HEK293 (cell line): ENCODE measurements around the gene ADCY7.

Experiments used
- CTCF ChIA-PET: fragments of 350-600 bp; formaldehyde crosslinking; extraction: SDS; loops from one replicate; lab custom pipeline; 2021; ENCODE audit warnings: antibody characterized with exemption; lab: Yijun Ruan, JAX
- POLR2A ChIA-PET: fragments of 300-600 bp; formaldehyde crosslinking; extraction: SDS; loops from one replicate; lab custom pipeline; 2020; ENCODE audit warnings: antibody characterized with exemption, inconsistent platforms; lab: Yijun Ruan, JAX
- H3K27ac ChIP-seq: fragments of 200-500 bp; sonication (Bioruptor generic); 2 replicates; pipeline ENCODE4 v1.5.1; 2014; ENCODE audit warnings: low read depth, low read length, control low read depth, inconsistent platforms; ENCODE audit errors: extremely low read depth
- H3K36me3 ChIP-seq, 2 experiments: fragments of 200-500 bp in 1 of 2; sonication (Bioruptor generic) in 1 of 2; 1 replicate in 1 of 2; 2 replicates in 1 of 2; pipeline ENCODE4 v1.5.1; 2014 to 2017; ENCODE audit warnings: inconsistent platforms in 2 of 2, low read length in 2 of 2; ENCODE audit not compliant: control insufficient read depth in 2 of 2, insufficient read depth in 1 of 2
- H3K4me1 ChIP-seq: fragments of 200-500 bp; sonication (Bioruptor generic); 2 replicates; pipeline ENCODE4 v1.5.1; 2014; ENCODE audit warnings: mild to moderate bottlenecking, low read length, inconsistent platforms; ENCODE audit not compliant: control insufficient read depth, insufficient read depth
- H3K4me3 ChIP-seq: 2 replicates; pipeline ENCODE4 v1.5.1; 2011; ENCODE audit warnings: low read depth, mild to moderate bottlenecking, control low read depth, low read length, moderate library complexity
- H3K9me3 ChIP-seq: fragments of 200-500 bp; sonication (Bioruptor generic); 2 replicates; pipeline ENCODE4 v1.5.1; 2014; ENCODE audit warnings: low read depth, low read length, inconsistent platforms; ENCODE audit not compliant: control insufficient read depth, insufficient read depth
- CTCF ChIP-seq: fragments of 450-650 bp; formaldehyde crosslinking; IDR thresholded peaks from 2 replicates; pipeline ENCODE4 v1.5.1; 2016; ENCODE audit warnings: missing biosample characterization, missing genetic modification characterization
- GLI4 ChIP-seq: fragments of 450-650 bp; formaldehyde crosslinking; IDR thresholded peaks from 2 replicates; pipeline ENCODE4 v1.5.1; 2016; ENCODE audit warnings: missing biosample characterization, missing genetic modification characterization
- HIC1 ChIP-seq: fragments of 450-650 bp; formaldehyde crosslinking; IDR thresholded peaks from 2 replicates; pipeline ENCODE4 v1.5.1; 2016; ENCODE audit warnings: missing biosample characterization, missing genetic modification characterization
- IKZF3 ChIP-seq: fragments of 450-650 bp; IDR thresholded peaks from 2 replicates; pipeline ENCODE4 v1.5.0; 2018; ENCODE audit warnings: missing biosample characterization, mild to moderate bottlenecking, missing genetic modification characterization, moderate library complexity
- ZNF18 ChIP-seq: fragments of 450-650 bp; formaldehyde crosslinking; IDR thresholded peaks from 2 replicates; pipeline ENCODE4 v1.5.1; 2016; ENCODE audit warnings: missing biosample characterization, missing genetic modification characterization
- ZNF184 ChIP-seq: fragments of 450-650 bp; IDR thresholded peaks from 2 replicates; pipeline ENCODE4 v1.5.1; 2018; ENCODE audit warnings: missing biosample characterization, mild to moderate bottlenecking, missing genetic modification characterization
- ZNF23 ChIP-seq: fragments of 450-650 bp; formaldehyde crosslinking; IDR thresholded peaks from 2 replicates; pipeline ENCODE4 v1.5.1; 2016; ENCODE audit warnings: missing biosample characterization, missing genetic modification characterization, borderline replicate concordance
- ZNF350 ChIP-seq: fragments of 450-650 bp; formaldehyde crosslinking; IDR thresholded peaks from 2 replicates; pipeline ENCODE4 v1.5.0; 2017; ENCODE audit warnings: missing biosample characterization, mild to moderate bottlenecking, missing genetic modification characterization
- ZNF404 ChIP-seq: fragments of 450-650 bp; formaldehyde crosslinking; IDR thresholded peaks from 2 replicates; pipeline ENCODE4 v1.5.1; 2017; ENCODE audit warnings: missing biosample characterization, missing genetic modification characterization
- ZNF549 ChIP-seq: fragments of 450-650 bp; IDR thresholded peaks from 2 replicates; pipeline ENCODE4 v1.5.1; 2018; ENCODE audit warnings: missing biosample characterization, missing genetic modification characterization, mild to moderate bottlenecking, inconsistent platforms, moderate library complexity
- ZNF610 ChIP-seq: fragments of 450-650 bp; formaldehyde crosslinking; IDR thresholded peaks from 2 replicates; pipeline ENCODE4 v1.5.1; 2016; ENCODE audit warnings: missing biosample characterization, missing genetic modification characterization, borderline replicate concordance
- ZNF623 ChIP-seq: fragments of 450-650 bp; formaldehyde crosslinking; IDR thresholded peaks from 2 replicates; pipeline ENCODE4 v1.5.1; 2016; ENCODE audit warnings: missing biosample characterization, missing genetic modification characterization
- ZNF639 ChIP-seq: fragments of 450-650 bp; formaldehyde crosslinking; IDR thresholded peaks from 2 replicates; pipeline ENCODE4 v1.5.1; 2016; ENCODE audit warnings: missing biosample characterization, missing genetic modification characterization
- ZNF654 ChIP-seq: fragments of 450-650 bp; formaldehyde crosslinking; IDR thresholded peaks from 2 replicates; pipeline ENCODE4 v1.5.1; 2016; ENCODE audit warnings: low read depth, missing biosample characterization, missing genetic modification characterization
- ZNF707 ChIP-seq: fragments of 450-650 bp; formaldehyde crosslinking; IDR thresholded peaks from 2 replicates; pipeline ENCODE4 v1.5.1; 2016; ENCODE audit warnings: missing biosample characterization, missing genetic modification characterization
- ZNF768 ChIP-seq: fragments of 450-650 bp; formaldehyde crosslinking; IDR thresholded peaks from 2 replicates; pipeline ENCODE4 v1.5.1; 2018; ENCODE audit warnings: missing biosample characterization, mild to moderate bottlenecking, missing genetic modification characterization
- ZNF792 ChIP-seq: fragments of 450-650 bp; formaldehyde crosslinking; IDR thresholded peaks from 2 replicates; pipeline ENCODE4 v1.5.1; 2016; ENCODE audit warnings: missing biosample characterization, missing genetic modification characterization
- ZXDB ChIP-seq: fragments of 450-650 bp; formaldehyde crosslinking; IDR thresholded peaks from 2 replicates; pipeline ENCODE4 v1.5.1; 2016; ENCODE audit warnings: missing biosample characterization, missing genetic modification characterization
- TF ChIP-seq, protein P1 (sequence below): fragments of 450-650 bp; formaldehyde crosslinking; IDR thresholded peaks from 2 replicates; pipeline ENCODE4 v1.5.1; 2017; ENCODE audit warnings: missing biosample characterization, missing genetic modification characterization

The ADCY7 gene

GRCh38 chr16:50326835-50327465, 60.6 kb downstream of the ADCY7 start:
- Histone ChIP-seq H3K4me1 (no peaks in the 10 kb centered on the region), H3K36me3 (peaks cover 4 to 86% of the 10 kb centered on the region in 2 experiments; a peak in 2 of 3 replicates), H3K9me3 (no peaks in the 10 kb centered on the region), H3K4me3 (no peak overlapping the region), H3K27ac (no peak overlapping the region)
- POLR2A ChIA-PET, result no interaction called here
- 0 out of 2 replicates have a peak, but pooled peaks have one; percentile 7 for TF ChIP-seq ZNF654 (tag by site-specific recombination)
- 0 out of 2 replicates have a peak, but pooled peaks have one; percentile 12 for TF ChIP-seq CTCF (tag by site-specific recombination)
- no peak for TF ChIP-seq ZNF623 (tag by site-specific recombination)
- CTCF ChIA-PET, result interaction anchor here (0.6 to 3.7 kb wide), 15 partner anchors 10 to 479 kb away, joined by 3 to 25 read pairs (median 4); no protein-coding TSS in a partner anchor

GRCh38 chr16:50329446-50330189, 63.3 kb downstream of the ADCY7 start:
- H3K4me3 ChIP-seq, result no peak overlapping the region
- ChIA-PET CTCF (interaction anchor here (0.6 to 1.4 kb wide), 6 partner anchors 9 to 477 kb away, joined by 3 to 7 read pairs (median 4); no protein-coding TSS in a partner anchor), POLR2A (no interaction called here)
- TF ChIP-seq GLI4 (tag by site-specific recombination) (no peak), ZNF350 (tag by site-specific recombination) (no peak), ZNF184 (tag by site-specific recombination) (no peak), IKZF3 (tag by site-specific recombination) (no peak), ZNF768 (tag by site-specific recombination) (no peak), ZNF549 (tag by site-specific recombination) (no peak), ZNF707 (tag by site-specific recombination) (no peak), ZNF610 (tag by site-specific recombination) (no peak), ZNF18 (tag by site-specific recombination) (no peak), ZXDB (tag by site-specific recombination) (no peak), ZNF404 (tag by site-specific recombination) (no peak)
- TF ChIP-seq, protein P1, sequence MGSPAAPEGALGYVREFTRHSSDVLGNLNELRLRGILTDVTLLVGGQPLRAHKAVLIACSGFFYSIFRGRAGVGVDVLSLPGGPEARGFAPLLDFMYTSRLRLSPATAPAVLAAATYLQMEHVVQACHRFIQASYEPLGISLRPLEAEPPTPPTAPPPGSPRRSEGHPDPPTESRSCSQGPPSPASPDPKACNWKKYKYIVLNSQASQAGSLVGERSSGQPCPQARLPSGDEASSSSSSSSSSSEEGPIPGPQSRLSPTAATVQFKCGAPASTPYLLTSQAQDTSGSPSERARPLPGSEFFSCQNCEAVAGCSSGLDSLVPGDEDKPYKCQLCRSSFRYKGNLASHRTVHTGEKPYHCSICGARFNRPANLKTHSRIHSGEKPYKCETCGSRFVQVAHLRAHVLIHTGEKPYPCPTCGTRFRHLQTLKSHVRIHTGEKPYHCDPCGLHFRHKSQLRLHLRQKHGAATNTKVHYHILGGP (tag by site-specific recombination), result no peak
- H3K4me1 ChIP-seq, result no peaks in the 10 kb centered on the region
- no peaks in the 10 kb centered on the region for H3K9me3 ChIP-seq
- peaks cover 7 to 86% of the 10 kb centered on the region in 2 experiments; a peak in 2 of 3 replicates for H3K36me3 ChIP-seq
- H3K27ac ChIP-seq, result no peak overlapping the region

DNA sequence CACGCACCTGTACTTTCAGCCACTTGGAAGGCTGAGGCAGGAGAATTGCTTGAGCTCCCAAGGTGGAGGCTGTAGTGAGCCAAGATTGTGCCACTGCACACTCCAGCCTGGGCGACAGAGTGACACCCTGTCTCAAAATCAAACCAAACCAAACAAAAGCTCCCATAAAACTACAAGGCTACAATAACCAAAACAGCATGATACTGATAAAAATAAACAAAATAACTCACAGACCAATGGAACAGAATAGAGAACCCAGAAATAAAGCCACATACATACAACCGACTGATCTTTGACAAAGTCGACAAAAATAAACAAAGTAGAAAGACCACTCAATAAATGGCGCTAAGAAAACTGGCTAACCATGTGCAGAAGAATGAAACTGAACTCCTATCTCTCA, 65.2 kb downstream of the ADCY7 start:
- Histone ChIP-seq H3K36me3 (peaks cover 7 to 76% of the 10 kb centered on the region in 2 experiments; a peak in 2 of 3 replicates), H3K4me3 (no peak overlapping the region), H3K4me1 (no peaks in the 10 kb centered on the region), H3K27ac (no peak overlapping the region), H3K9me3 (no peaks in the 10 kb centered on the region)
- CTCF ChIA-PET, result no interaction called here
- POLR2A ChIA-PET, result no interaction called here
- no peak for TF ChIP-seq ZNF792 (tag by site-specific recombination)
- TF ChIP-seq ZNF639 (tag by site-specific recombination), result no peak
- TF ChIP-seq HIC1, result no peak
- TF ChIP-seq ZNF23 (tag by site-specific recombination), result no peak
